GM21367 (cell line): ENCODE results near the gene SCO1.
A peak's percentile ranks its signal among the peaks of the same experiment; 100 is the strongest.
"Not testable (repeated sequence)": the region's sequence is repeated elsewhere in the genome, so short reads cannot be mapped to it uniquely, and the experiment has no call there.

Experiments
- ATAC-seq: cut with Tn5 transposase; IDR thresholded peaks from one replicate; pipeline ENCODE4 v1.9.1; 2021; ENCODE audit not compliant: unreplicated experiment

The SCO1 gene

GRCh38 chr17:10697092-10698081 is at the start of gene SCO1, which contains the start of gene ADPRM:
Gene SCO1 (minus strand): TSS chr17:10697533. CDS start chr17:10697507, 26 bp downstream.
Gene ADPRM (plus strand): TSS chr17:10697594. CDS start chr17:10704927, 7,333 bp downstream.
- peak; percentile 93 for ATAC-seq

GRCh38 chr17:10745231-10745630 is 47.9 kb upstream of the SCO1 start:
- no peak for ATAC-seq

GRCh38 chr17:10744501-10745000 is 47.2 kb upstream of the SCO1 start:
- ATAC-seq, result no peak

GRCh38 chr17:10743316-10744009 is 46.1 kb upstream of the SCO1 start:
- ATAC-seq, result no peak

- ATAC-seq, result no peak
Observed at GRCh38 chr17:10742431-10742830, 45.1 kb upstream of the SCO1 start.

GRCh38 chr17:10741416-10742135 is 44.2 kb upstream of the SCO1 start:
- no peak for ATAC-seq

GRCh38 chr17:10739386-10739785 is 42.1 kb upstream of the SCO1 start:
- ATAC-seq, result no peak

GRCh38 chr17:10738521-10739258 is 41.4 kb upstream of the SCO1 start:
- no peak for ATAC-seq

- ATAC-seq, result no peak
Observed at GRCh38 chr17:10737736-10738135, 40.4 kb upstream of the SCO1 start.

- no peak for ATAC-seq
Observed at GRCh38 chr17:10737168-10737622, 39.9 kb upstream of the SCO1 start.

- ATAC-seq, result no peak
Observed at GRCh38 chr17:10735821-10736220, 38.5 kb upstream of the SCO1 start.

- no peak for ATAC-seq
Observed at GRCh38 chr17:10735251-10735650, 37.9 kb upstream of the SCO1 start.

GRCh38 chr17:10733666-10734065 is 36.3 kb upstream of the SCO1 start:
- ATAC-seq, result no peak

- not testable (repeated sequence) for ATAC-seq
Observed at GRCh38 chr17:10732121-10732520, 34.8 kb upstream of the SCO1 start.

- ATAC-seq, result no peak
Observed at GRCh38 chr17:10731408-10731879, 34.1 kb upstream of the SCO1 start.

GRCh38 chr17:10730247-10730646 is 32.9 kb upstream of the SCO1 start:
- ATAC-seq, result not testable (repeated sequence)

GRCh38 chr17:10729334-10730193 is 32.2 kb upstream of the SCO1 start, which contains the start of gene TMEM220:
Gene TMEM220 (minus strand): TSS chr17:10730023. CDS start chr17:10729851, 172 bp downstream.
- peak; percentile 59 for ATAC-seq

- ATAC-seq, result no peak
Observed at GRCh38 chr17:10728331-10728892, 31.1 kb upstream of the SCO1 start.

- ATAC-seq, result no peak
Observed at GRCh38 chr17:10727192-10727591, 29.9 kb upstream of the SCO1 start.
